Mammary epithelial cell (primary cell): ENCODE results near the gene CD37.

Experiments used
- CTCF ChIP-seq, 2 donors: IDR thresholded peaks in 1 of 2; conservative IDR thresholded peaks in 1 of 2; 2 replicates each; pipeline ENCODE4 v1.5.1; 2011 to 2012; ENCODE audit warnings: inconsistent platforms in 2 of 2, low read length in 2 of 2, mild to moderate bottlenecking in 2 of 2, control low read depth in 1 of 2, low read depth in 1 of 2; ENCODE audit not compliant: insufficient read depth in 1 of 2; ENCODE audit errors: extremely low read depth in 1 of 2
- EZH2 ChIP-seq: IDR thresholded peaks from 2 replicates; pipeline ENCODE4 v1.6.1; 2012; ENCODE audit warnings: low read length, inconsistent platforms, borderline replicate concordance

DNA sequence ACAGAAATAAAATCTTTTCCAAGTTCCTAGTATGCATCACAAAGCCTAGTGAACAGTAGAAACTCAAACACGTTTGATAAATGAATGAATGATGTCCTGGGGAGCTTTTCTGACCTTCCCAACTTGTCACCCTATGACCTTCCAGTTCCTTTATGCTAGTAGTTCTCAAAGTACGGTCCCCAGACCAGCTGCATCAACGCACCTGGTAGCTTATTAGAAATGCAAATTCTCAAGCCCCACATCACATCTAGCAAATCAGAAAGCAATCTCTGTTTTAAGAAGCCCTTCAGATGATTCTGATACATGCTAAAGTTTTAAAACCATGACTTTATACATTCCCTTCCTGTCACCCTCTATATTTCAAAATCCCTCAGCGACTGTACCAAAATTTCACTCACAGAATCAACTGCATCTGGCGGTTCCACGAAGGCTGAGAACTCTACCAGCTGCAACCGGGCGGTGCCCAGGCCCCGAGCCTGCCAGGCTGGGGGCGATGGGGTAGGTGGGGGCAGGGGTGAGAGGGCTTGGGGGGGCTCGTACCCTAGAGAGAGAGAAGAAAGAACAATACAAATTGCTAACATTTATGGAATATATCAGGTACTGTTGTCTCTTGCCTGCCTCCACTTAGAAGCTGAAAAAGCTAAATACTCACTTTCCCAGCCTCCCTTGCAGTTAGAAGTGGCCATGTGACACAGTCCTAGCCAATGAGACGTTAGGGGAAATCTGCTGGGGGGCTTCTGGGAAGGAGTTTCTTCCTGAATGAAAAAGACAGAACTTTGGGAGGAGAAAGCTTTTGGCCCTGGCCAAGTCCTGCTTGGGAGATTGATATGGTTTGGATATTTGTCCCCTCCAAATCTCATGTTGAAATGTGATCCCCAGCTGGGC lies 13.3 kb downstream of the CD37 start:
- TF ChIP-seq CTCF (conservative IDR thresholded peaks at IDR 0.05 in 1 of 2, IDR thresholded peaks at IDR 0.05 in 1 of 2; ENCODE audit: extremely low read depth in 1 of 2, insufficient read depth in 1 of 2, low read depth in 1 of 2, low read length in 2 of 2) (no peak), EZH2 (no peak)
